Left hindlimb (tissue), 1 donor: ENCODE results near the gene CDCA7L.

Experiments used
- DNase-seq: peaks from one replicate; pipeline ENCODE4 v3.0.0-alpha.2; 2018

The CDCA7L gene

DNA sequence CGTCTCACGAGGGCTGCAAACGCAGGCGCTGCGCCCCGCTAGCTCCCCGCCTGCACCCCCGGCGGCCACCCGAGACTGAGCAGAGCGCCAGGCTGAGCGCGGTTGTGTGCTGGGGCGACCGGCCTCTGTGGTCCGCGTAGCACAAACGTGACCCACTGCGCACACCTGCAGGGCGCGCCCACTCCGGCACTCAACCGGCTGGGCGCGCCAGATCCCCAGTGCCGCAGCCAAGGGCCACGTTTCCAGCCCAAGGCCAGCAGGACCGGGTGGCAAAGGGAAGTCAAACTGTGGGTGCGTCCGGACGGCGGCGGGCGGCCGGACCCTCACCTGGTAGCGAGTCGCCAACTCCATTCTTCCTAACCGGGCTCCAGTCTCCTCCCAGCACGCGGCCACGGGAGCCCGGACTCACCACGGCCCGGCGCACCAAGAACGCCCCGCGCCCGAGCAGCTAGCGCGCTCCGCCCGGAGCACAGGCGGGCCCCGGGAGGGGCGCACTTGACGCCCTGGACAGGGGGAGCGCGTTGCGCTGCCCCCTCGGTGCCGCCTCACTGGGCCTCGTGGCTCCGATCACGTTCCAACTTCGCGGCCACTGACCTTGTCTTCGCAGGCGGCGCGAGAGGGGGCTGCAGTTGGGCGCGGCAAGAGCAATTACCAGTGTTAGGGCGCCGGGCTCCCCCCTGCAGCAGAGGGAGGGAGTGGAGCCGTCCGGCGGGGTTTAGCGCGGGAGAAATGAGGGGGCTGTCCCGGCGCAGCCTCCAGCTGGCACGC, at the start of gene CDCA7L:
TSS of gene CDCA7L (minus strand) at position 446 of the 768 bp plus-strand sequence. CDS start at position 351, 95 bp downstream.
- peak; percentile 84 for DNase-seq

- DNase-seq: no peak
Measured at GRCh38 chr7:21986096-21986495, 40.4 kb upstream of the CDCA7L start.

DNA sequence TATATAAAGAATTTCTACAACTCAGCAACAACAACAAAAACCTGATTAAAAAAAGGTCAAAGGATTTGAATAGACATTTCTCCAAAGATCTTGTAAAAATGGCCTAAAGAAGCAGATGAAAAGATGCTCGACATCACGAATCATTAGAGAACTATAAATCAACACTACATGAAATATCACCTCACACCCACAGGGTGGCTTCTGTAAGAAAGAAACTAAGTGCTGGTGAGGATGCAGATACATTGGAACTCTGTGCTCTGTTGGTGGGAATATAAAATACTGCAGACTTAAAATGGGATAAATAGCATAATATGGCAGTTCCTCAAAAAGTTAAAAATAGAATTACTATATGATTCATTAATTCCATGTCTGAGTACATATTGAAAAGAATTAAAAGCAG, 38.3 kb upstream of the CDCA7L start:
- DNase-seq: no peak

- DNase-seq: no peak
Measured at GRCh38 chr7:21983056-21983455, 37.4 kb upstream of the CDCA7L start.

DNA sequence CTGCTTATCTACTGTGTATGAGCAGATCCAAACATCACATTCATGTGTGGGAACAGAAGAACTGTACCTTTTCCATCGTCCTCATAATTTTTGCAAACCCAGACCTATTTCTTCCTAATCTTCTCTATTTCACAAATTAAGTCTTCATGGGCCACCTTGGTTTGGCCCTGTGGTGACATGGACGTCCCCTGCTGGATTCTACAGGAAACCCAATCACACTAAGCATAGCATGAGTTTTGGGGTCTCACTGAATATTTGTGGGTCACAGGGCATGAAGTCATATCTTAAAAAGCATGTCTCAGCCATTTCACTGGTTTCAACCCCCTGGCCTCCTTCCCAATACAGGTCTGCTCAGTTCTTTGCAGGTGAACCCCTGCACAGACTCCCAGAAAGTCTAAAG, 35.8 kb upstream of the CDCA7L start:
- no peak for DNase-seq

DNA sequence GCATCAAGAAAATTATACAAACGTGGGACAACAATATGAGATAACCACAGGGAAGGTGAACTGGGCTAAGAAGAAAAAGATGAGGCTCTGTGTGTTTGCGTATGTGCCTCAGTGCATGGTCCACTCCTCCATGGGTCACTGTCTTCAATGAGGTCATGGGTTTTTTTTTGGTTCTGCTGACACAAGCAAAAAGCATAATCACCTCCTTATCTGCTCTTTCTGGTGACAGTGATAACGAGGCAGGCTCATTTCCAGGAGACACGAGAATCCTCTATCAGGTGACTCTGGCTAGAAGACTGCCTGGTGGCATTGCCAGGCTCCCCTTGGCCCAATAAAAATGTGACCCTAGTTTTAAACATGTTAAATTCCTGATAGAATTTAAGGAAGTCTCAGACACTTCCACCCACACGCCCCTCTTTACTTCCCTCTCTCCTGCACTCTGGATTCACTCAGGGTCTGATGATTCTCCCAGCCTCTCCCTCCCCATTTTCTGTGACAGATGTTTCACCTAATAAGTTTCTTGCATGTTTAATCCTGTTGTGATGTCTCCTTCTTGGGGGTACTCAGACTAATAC, 35.3 kb upstream of the CDCA7L start:
- DNase-seq: no peak

DNA sequence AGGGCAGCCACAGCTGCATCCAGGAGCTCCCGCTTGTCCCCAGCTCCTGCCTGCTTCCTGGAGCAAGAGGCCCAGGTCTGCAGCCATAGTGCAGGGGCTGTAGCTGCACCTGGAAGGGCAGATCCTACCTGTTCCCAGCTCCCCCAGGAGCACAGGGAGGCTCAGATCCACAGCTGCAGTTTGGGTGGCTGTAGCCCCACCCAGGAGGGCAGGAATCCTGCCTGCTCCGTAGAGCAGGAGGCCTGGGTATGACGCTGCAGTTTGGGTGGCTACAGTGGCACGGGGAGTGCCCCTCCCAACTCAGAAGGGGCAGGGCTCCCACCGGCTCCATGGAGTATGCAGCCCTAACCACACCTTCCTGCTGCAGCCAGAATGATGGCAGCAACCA, 26.7 kb upstream of the CDCA7L start:
- DNase-seq: no peak

GRCh38 chr7:21971780-21972396, 26.2 kb upstream of the CDCA7L start:
- DNase-seq: no peak

- DNase-seq: no peak
Measured at GRCh38 chr7:21969822-21970221, 24.1 kb upstream of the CDCA7L start.

- DNase-seq: no peak
Measured at GRCh38 chr7:21967598-21968003, 21.9 kb upstream of the CDCA7L start.

GRCh38 chr7:21966271-21966670, 20.6 kb upstream of the CDCA7L start:
- no peak for DNase-seq

DNA sequence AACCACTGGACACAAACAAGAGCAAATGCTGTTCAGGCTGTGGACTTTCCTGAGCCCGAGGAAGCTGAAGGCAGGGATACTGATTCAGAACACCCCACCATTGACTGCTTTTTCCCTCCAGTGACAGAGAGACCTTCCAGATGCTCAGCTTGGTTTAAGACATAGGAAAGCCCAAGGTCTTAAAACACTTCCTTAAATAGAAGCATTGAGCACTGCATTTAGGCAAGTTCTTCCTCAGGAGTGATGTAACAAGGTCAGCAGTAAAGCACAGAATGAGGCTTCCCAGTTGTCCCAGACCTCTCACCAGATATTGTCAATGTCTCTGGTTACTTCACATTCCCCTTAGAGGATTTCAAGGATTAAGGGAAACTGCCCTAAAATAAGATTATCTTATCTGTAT, 19.6 kb upstream of the CDCA7L start:
- no peak for DNase-seq

GRCh38 chr7:21962677-21963076, 17.0 kb upstream of the CDCA7L start:
- no peak for DNase-seq

DNA sequence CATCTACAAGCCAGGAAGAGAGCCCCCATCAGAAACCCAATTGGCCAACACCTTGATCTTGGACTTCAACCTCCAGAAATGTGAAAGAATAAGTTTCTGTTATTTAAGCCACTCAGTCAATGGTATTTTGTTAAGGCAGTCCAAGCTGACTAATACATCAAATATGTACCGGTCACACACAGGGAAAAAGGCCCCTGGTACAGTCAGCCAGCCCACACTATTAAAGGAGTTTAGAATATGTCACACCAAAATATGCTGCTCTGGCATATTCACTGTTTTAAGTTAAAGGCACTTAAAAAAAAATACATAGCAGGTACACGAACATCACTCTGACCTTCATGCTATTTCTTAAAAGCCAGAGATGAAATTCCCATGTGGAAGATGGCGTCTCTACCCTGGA, 15.2 kb upstream of the CDCA7L start:
- DNase-seq: no peak

DNA sequence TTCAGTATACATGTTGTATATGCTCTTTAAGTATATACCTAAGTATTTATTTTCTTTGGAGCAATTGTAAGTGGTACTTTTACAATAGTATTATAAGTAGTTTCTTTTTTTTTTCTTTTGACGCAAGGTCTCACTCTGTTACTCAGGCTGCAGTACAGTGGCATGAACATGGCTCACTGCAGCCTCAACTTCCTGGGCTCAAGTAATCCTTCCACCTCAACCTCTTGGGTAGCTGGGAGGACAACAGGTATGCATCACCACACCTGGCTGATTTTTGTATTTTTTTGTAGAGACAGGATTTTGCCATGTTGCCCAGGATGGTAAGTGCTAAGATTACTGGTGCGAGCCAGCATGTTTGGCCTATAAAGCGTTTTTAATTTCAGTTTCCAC, 13.7 kb upstream of the CDCA7L start:
- no peak for DNase-seq

- DNase-seq: no peak
Measured at GRCh38 chr7:21953781-21954180, 8.1 kb upstream of the CDCA7L start.

- no peak for DNase-seq
Measured at GRCh38 chr7:21948887-21949540, 3.3 kb upstream of the CDCA7L start.

GRCh38 chr7:21948364-21948763, 2.7 kb upstream of the CDCA7L start:
- no peak for DNase-seq

DNA sequence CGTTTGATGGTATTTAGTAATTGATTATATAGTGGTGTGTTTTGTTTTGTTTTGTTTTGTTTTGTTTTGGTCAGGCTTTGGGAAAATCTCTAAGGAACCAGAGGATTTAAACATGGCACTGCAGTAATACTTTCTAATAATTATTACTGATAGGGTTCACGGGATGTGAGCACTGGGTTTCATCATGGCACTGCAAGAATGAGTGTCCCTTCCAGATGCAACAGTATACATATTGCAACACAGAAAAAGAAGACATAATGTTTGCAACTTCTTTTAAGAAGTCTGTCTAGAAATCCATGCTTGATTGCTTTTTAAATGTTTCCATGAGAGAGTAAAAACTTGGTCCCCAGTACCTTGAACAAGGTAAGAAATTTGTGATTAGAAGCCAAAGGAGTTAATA, 2.2 kb upstream of the CDCA7L start:
- DNase-seq: no peak

GRCh38 chr7:21947056-21947455, 1.4 kb upstream of the CDCA7L start:
- no peak for DNase-seq

DNA sequence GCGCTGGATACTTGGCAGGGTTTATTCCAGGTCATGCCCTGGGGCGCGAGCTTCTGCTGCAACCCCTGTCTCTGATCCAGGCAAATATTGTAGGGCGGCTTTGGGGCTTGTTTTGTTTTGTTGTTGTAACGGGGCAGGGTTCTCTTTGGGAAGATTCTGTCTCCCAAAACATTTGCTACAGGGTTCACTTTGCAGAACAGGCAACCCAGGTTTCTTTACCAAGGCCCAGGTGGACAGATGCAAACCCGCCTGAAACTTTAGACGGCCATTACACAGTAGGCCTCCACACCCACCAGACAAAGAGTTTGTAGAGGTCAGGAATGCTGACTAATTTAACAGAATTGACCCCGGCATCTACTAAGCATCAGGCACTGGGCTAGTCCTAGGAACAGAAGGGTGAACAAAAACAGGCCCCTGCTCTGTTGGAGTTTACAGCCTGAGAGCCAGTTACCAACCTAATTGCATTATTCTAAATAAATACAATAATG, 567 bp upstream of the CDCA7L start:
- no peak for DNase-seq

- DNase-seq: peak; percentile 39
Measured at GRCh38 chr7:21944616-21945453, 864 bp downstream of the CDCA7L start.

GRCh38 chr7:21943436-21943835, 2.3 kb downstream of the CDCA7L start:
- no peak for DNase-seq
